Ovary (tissue), 3 donors: Measurements from ENCODE around the gene MCF2L.

Experiments used
- POLR2A ChIP-seq: fragments of 450-650 bp; IDR thresholded peaks from one replicate; pipeline ENCODE4 v1.6.1; 2017; ENCODE audit warnings: antibody characterized with exemption, mild to moderate bottlenecking, moderate library complexity
- TF ChIP-seq, protein P1 (sequence below), 3 donors: fragments of 450-650 bp in 2 of 3; fragments of 200-600 bp in 1 of 3; IDR thresholded peaks; one replicate each; pipeline versions ENCODE4 v1.5.1 to v1.8.0; 2016 to 2022; ENCODE audit warnings: antibody characterized with exemption in 3 of 3, mild to moderate bottlenecking in 1 of 3
- donor health status: DM: no; HTN: no; CAD: no.

DNA sequence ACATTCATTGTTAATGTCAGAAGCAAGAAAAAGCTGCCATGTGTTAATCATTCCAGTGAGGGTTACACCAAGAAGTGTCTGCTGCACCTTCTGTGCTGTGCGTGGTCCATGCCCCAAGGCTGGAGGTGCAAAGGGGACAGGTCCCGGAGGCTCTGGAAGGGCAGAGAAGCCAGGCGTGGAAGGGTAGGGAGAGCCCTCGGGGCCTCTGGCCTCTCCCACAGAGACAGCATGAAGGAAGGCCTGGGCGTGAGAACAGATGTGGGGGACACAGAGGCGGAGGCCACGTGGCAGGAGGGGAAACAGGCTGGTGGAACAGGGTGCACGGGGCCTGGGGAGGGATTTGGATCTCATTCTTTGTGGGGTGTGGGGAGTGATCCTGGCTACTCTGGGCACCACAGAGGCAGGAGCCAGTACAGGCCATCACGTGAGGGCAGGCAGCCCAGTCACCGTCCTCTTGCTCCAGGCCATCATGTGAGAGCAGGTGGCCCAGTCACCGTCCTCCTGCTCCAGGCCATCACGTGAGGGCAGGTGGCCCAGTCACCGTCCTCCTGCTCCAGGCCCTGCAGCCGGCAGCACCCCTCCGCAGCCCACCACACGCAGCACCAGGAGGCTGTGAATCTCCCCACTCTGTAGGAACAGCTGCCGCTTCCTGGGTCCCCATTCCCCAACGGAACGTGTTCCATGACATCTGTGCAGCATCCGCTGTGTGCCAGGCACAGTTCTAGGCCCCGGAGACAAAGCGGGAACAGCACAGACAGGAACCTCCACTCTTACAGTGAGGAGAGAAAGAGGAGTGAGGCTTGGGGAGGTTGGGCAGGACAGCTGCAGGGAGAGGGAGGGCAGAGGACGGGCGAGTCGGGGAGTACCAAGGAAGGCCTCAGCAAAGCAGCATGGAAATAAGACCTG, 126.4 kb downstream of the MCF2L start:
- no peak for TF ChIP-seq POLR2A
- TF ChIP-seq, protein P1, sequence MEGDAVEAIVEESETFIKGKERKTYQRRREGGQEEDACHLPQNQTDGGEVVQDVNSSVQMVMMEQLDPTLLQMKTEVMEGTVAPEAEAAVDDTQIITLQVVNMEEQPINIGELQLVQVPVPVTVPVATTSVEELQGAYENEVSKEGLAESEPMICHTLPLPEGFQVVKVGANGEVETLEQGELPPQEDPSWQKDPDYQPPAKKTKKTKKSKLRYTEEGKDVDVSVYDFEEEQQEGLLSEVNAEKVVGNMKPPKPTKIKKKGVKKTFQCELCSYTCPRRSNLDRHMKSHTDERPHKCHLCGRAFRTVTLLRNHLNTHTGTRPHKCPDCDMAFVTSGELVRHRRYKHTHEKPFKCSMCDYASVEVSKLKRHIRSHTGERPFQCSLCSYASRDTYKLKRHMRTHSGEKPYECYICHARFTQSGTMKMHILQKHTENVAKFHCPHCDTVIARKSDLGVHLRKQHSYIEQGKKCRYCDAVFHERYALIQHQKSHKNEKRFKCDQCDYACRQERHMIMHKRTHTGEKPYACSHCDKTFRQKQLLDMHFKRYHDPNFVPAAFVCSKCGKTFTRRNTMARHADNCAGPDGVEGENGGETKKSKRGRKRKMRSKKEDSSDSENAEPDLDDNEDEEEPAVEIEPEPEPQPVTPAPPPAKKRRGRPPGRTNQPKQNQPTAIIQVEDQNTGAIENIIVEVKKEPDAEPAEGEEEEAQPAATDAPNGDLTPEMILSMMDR (IDR thresholded peaks at IDR 0.05), result no peak
